IMR-90 (cell line): ENCODE measurements around the gene RERE. TPM values are rescaled to one million over a fixed set of nuclear protein-coding genes. Genes with fewer than 3 reads are reported as not detected.

Experiments used
- ATAC-seq: fragments of 200-7000 bp; cut with Tn5 transposase; 2 replicates; pipeline ENCODE4 v1.9.1; 2020; ENCODE audit warnings: low read depth, mild to moderate bottlenecking, moderate library complexity
- BruUV-seq: library from RNA; stranded (reverse); fragments of 400-500 nt; replicated peaks from 2 replicates; lab custom pipeline; 2021; lab: Mats Ljungman, UMichigan
- CTCF ChIA-PET: fragments of 300-600 bp; formaldehyde crosslinking; extraction: SDS; loops from one replicate; lab custom pipeline; 2021; ENCODE audit warnings: antibody characterized with exemption; lab: Yijun Ruan, JAX
- POLR2A ChIA-PET: fragments of 300-600 bp; sonication (Branson Sonifier 250); formaldehyde crosslinking; loops from one replicate; lab custom pipeline; 2022; ENCODE audit warnings: antibody characterized with exemption; ENCODE audit not compliant: unreplicated experiment; lab: Charles Lee
- DNase-seq: peaks from one replicate; pipeline ENCODE4 v3.0.0; 2013
- H2AFZ ChIP-seq: replicated peaks from 2 replicates; pipeline ENCODE3; 2013; ENCODE audit warnings: low read length, mild to moderate bottlenecking; ENCODE audit not compliant: poor library complexity
- H2AK5ac ChIP-seq: 2 replicates; pipeline ENCODE4 v1.6.1; 2013; ENCODE audit warnings: low read depth, low read length, inconsistent platforms
- H2AK9ac ChIP-seq: replicated peaks from 2 replicates; pipeline ENCODE3; 2013; ENCODE audit warnings: mild to moderate bottlenecking, low read depth, low read length, moderate library complexity; ENCODE audit not compliant: poor library complexity
- H2BK120ac ChIP-seq: 2 replicates; pipeline ENCODE4 v1.6.1; 2013; ENCODE audit warnings: low read depth, low read length, inconsistent platforms
- H2BK15ac ChIP-seq: 3 replicates; pipeline ENCODE4 v1.6.1; 2013; ENCODE audit warnings: low read depth, low read length, inconsistent platforms
- H2BK20ac ChIP-seq: 2 replicates; pipeline ENCODE4 v1.6.1; 2013; ENCODE audit warnings: low read depth, mild to moderate bottlenecking, inconsistent platforms, low read length, moderate library complexity
- H2BK5ac ChIP-seq: 2 replicates; pipeline ENCODE4 v1.6.1; 2013; ENCODE audit warnings: mild to moderate bottlenecking, low read depth, low read length, inconsistent platforms; ENCODE audit not compliant: poor library complexity, severe bottlenecking
- H3K14ac ChIP-seq: replicated peaks from 2 replicates; pipeline ENCODE4 v1.6.1; 2013; ENCODE audit warnings: low read depth, low read length, inconsistent platforms
- H3K18ac ChIP-seq: 2 replicates; pipeline ENCODE4 v1.6.1; 2013; ENCODE audit warnings: low read depth, low read length, control low read depth
- H3K23ac ChIP-seq: 2 replicates; pipeline ENCODE4 v1.6.1; 2013; ENCODE audit warnings: low read depth, low read length, inconsistent platforms
- H3K27ac ChIP-seq: 2 replicates; pipeline ENCODE4 v1.5.1; 2013; ENCODE audit warnings: mild to moderate bottlenecking, control low read depth, low read length; ENCODE audit not compliant: insufficient read depth
- H3K27me3 ChIP-seq: 2 replicates; pipeline ENCODE4 v1.6.1; 2013; ENCODE audit warnings: low read length; ENCODE audit not compliant: control insufficient read depth, insufficient read depth
- H3K36me3 ChIP-seq: 2 replicates; pipeline ENCODE4 v1.6.1; 2013; ENCODE audit warnings: low read length, mixed read lengths; ENCODE audit not compliant: control insufficient read depth, insufficient read depth
- H3K4ac ChIP-seq: 2 replicates; pipeline ENCODE4 v1.6.1; 2013; ENCODE audit warnings: low read depth, low read length, inconsistent platforms
- H3K4me1 ChIP-seq: 2 replicates; pipeline ENCODE4 v1.6.1; 2013; ENCODE audit warnings: low read length, mixed read lengths; ENCODE audit not compliant: control insufficient read depth, insufficient read depth
- H3K4me2 ChIP-seq: 2 replicates; pipeline ENCODE4 v1.6.1; 2013; ENCODE audit warnings: low read depth, mild to moderate bottlenecking, control low read depth, low read length, moderate library complexity
- H3K4me3 ChIP-seq: 2 replicates; pipeline ENCODE4 v1.5.1; 2013; ENCODE audit warnings: low read depth, mild to moderate bottlenecking, control low read depth, low read length, moderate library complexity; ENCODE audit not compliant: insufficient read depth
- H3K56ac ChIP-seq: 2 replicates; pipeline ENCODE4 v1.6.1; 2013; ENCODE audit warnings: low read length, inconsistent platforms; ENCODE audit not compliant: insufficient read depth; ENCODE audit errors: extremely low read depth
- H3K79me1 ChIP-seq, 2 experiments: 2 replicates each; pipeline ENCODE4 v1.6.1; 2013; ENCODE audit warnings: low read length in 2 of 2, inconsistent platforms in 1 of 2, low read depth in 1 of 2
- H3K9ac ChIP-seq: 2 replicates; pipeline ENCODE4 v1.6.1; 2013; ENCODE audit warnings: low read depth, low read length, control low read depth
- H3K9me1 ChIP-seq: 2 replicates; pipeline ENCODE4 v1.6.1; 2013; ENCODE audit warnings: low read length, inconsistent platforms; ENCODE audit not compliant: insufficient read depth
- H3K9me3 ChIP-seq: 2 replicates; pipeline ENCODE4 v1.6.1; 2013; ENCODE audit warnings: low read length; ENCODE audit not compliant: control insufficient read depth, insufficient read depth
- H4K20me1 ChIP-seq: 2 replicates; pipeline ENCODE4 v1.6.1; 2013; ENCODE audit warnings: low read length, inconsistent platforms; ENCODE audit not compliant: insufficient read depth
- H4K5ac ChIP-seq: 2 replicates; pipeline ENCODE4 v1.6.1; 2013; ENCODE audit warnings: mild to moderate bottlenecking, low read depth, low read length, control low read depth
- H4K8ac ChIP-seq, 2 experiments: 2 replicates each; pipeline ENCODE4 v1.6.1; 2013; ENCODE audit warnings: low read depth in 2 of 2, low read length in 2 of 2, control low read depth in 1 of 2, inconsistent platforms in 1 of 2
- H4K91ac ChIP-seq: 2 replicates; pipeline ENCODE4 v1.6.1; 2013; ENCODE audit warnings: low read depth, low read length, inconsistent platforms; ENCODE audit not compliant: insufficient read depth
- CEBPB ChIP-seq: IDR thresholded peaks from 2 replicates; pipeline ENCODE4 v1.6.1; 2012; ENCODE audit warnings: low read depth, low read length, improper control_type of control experiment
- CTCF ChIP-seq: conservative IDR thresholded peaks from 2 replicates; pipeline ENCODE4 v1.5.1; 2012; ENCODE audit warnings: mild to moderate bottlenecking, low read depth, low read length, improper control_type of control experiment
- WGBS, 2 experiments: methylation state at CpG; one replicate each; pipeline versions ENCODE4 v1.1.5 to v1.1.7; 2013; ENCODE audit warnings: missing lambda C conversion rate in 2 of 2; ENCODE audit not compliant: insufficient read length in 1 of 2; ENCODE audit errors: extremely low coverage in 2 of 2; 5-methylcytosine and 5-hydroxymethylcytosine counted together
- dilution Hi-C: fragments of 300-500 bp; cut with HindIII; formaldehyde crosslinking; loops from one replicate; pipeline ENCODE4 v1.14.3; 2018; ENCODE audit warnings: low sequenced_read_pairs; ENCODE audit not compliant: unreplicated experiment
- in situ Hi-C: fragments of 300-500 bp; cut with MboI; formaldehyde crosslinking; loops from 3 replicates; pipeline ENCODE4 v1.14.3; 2019; ENCODE audit warnings: low sequenced_read_pairs, inconsistent platforms, mixed read lengths
- intact Hi-C: fragments of 100-400 bp; cut with micrococcal nuclease; formaldehyde crosslinking; loops from 2 replicates; pipeline ENCODE4 v1.10.0; 2022
- polyA plus RNA-seq, 3 experiments: library from polyadenylated mRNA; depleted of rRNA; stranded (reverse); fragments of >200 nt; gene quantifications; 2 replicates each; pipeline ENCODE4 v1.2.3, GENCODE V29; 2012; ENCODE audit warnings: low replicate concordance in 1 of 3
- total RNA-seq: library from RNA; depleted of rRNA; stranded (reverse); fragments of >200 nt; gene quantifications from 2 replicates; pipeline ENCODE4 v1.2.3, GENCODE V29; 2012

Gene RERE
- total and polyA plus RNA-seq, 2 of the 4 experiments (the other 2 are of a cell fraction): 11.5 to 25.1 TPM

DNA sequence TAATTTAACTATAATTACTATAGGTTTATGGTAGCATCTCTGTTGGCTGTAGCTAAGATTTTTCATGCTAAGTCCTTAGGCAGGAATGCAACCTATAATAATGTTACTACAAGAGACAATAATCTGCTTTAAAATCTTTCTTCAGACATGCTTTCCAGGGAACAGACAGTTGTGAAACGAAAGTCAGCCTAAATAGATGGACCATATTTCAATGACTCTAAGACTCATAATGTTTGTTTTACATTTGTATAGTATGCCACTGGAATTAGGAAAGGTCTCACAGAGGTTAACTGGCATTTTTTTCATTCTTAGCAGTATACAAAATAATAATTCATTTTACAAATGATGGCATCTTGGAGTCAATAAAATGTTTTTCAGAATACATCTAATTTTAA is 8.1 kb downstream of the RERE start:
- no peaks in the 10 kb centered on the region; the same call in 1 of the 2 replicates for H3K36me3 ChIP-seq
- no CpG with 5 or more reads among the region's 1 CpG for WGBS, 2 experiments
- H3K9ac ChIP-seq: no peak overlapping the region
- H2AK9ac ChIP-seq: no peak overlapping the region
- H3K4ac ChIP-seq: no peak overlapping the region
- H2BK15ac ChIP-seq: no peak overlapping the region
- no peak overlapping the region for H3K56ac ChIP-seq
- ATAC-seq (peak; percentile 59; the same call in 1 of the 2 replicates), DNase-seq (no peak)
- no peak overlapping the region for H4K8ac ChIP-seq
- peaks cover 9% of the 10 kb centered on the region for H3K4me1 ChIP-seq
- H3K14ac ChIP-seq: no peak overlapping the region
- no peak overlapping the region for H4K5ac ChIP-seq
- no peak overlapping the region for H3K27ac ChIP-seq
- BruUV-seq: no TSS peak
- H4K91ac ChIP-seq: no peak overlapping the region
- no peak overlapping the region for H3K4me3 ChIP-seq
- no peak overlapping the region for H3K18ac ChIP-seq
- peaks cover 6% of the 10 kb centered on the region; the same call in 1 of the 2 replicates for H3K9me1 ChIP-seq
- H2BK5ac ChIP-seq: no peak overlapping the region
- H3K27me3 ChIP-seq: no peaks in the 10 kb centered on the region
- intact Hi-C loops (no loop called here), in situ Hi-C loops (no loop called here), dilution Hi-C loops (no loop called here)
- no peak overlapping the region for H2BK120ac ChIP-seq
- peaks cover 14 to 54% of the 10 kb centered on the region in 2 experiments for H3K79me1 ChIP-seq
- no peaks in the 10 kb centered on the region for H3K9me3 ChIP-seq
- H2AK5ac ChIP-seq: no peak overlapping the region
- ChIA-PET CTCF (no interaction called here), POLR2A (no interaction called here)
- H3K4me2 ChIP-seq: no peak overlapping the region; the same call in 1 of the 2 replicates
- no peak overlapping the region for H3K23ac ChIP-seq
- no peak overlapping the region for H2BK20ac ChIP-seq
- H4K20me1 ChIP-seq: peaks cover 29% of the 10 kb centered on the region
- H2AFZ ChIP-seq: no peak overlapping the region
- TF ChIP-seq CEBPB (0 out of 2 replicates have a peak, but pooled peaks have one; percentile 8), CTCF (no peak)
